Fibroblast of skin of abdomen (primary cell): ENCODE data around the gene PLPP3. TPM values are rescaled to one million over a fixed set of nuclear protein-coding genes. Genes with fewer than 3 reads are reported as not detected.
"Not testable (repeated sequence)": the region's sequence is repeated elsewhere in the genome, so short reads cannot be mapped to it uniquely, and the experiment has no call there.

ENCODE experiments used
- DNase-seq: peaks from one replicate; pipeline ENCODE4 v3.0.0-alpha.2; 2013
- polyA plus RNA-seq, 2 experiments: library from polyadenylated mRNA; unstranded; fragments of 120-200 nt; gene quantifications; one replicate each; pipeline ENCODE4 v1.2.1, GENCODE V29; 2013; ENCODE audit not compliant: insufficient read length in 2 of 2

Gene PLPP3
- 97.7 TPM for polyA plus RNA-seq (2013, experiment 1 of 2; ENCODE audit: insufficient read length)
- 95.6 TPM for polyA plus RNA-seq (2013, experiment 2 of 2; ENCODE audit: insufficient read length)

GRCh38 chr1:56578963-56579875 lies at the start of gene PLPP3:
PLPP3 (minus strand) TSS chr1:56579563; CDS start chr1:56579016, 547 bp downstream.
- peak; percentile 98 for DNase-seq

- DNase-seq, result no peak
Measured at GRCh38 chr1:56627636-56628039, 48.3 kb upstream of the PLPP3 start.

- peak; percentile 40 for DNase-seq
Measured at GRCh38 chr1:56627019-56627635, 47.8 kb upstream of the PLPP3 start.

GRCh38 chr1:56626546-56626945 lies 47.2 kb upstream of the PLPP3 start:
- peak; percentile 57 for DNase-seq

GRCh38 chr1:56625819-56626440 lies 46.6 kb upstream of the PLPP3 start:
- DNase-seq, result no peak

- peak; percentile 50 for DNase-seq
Measured at GRCh38 chr1:56617141-56617540, 37.8 kb upstream of the PLPP3 start.

GRCh38 chr1:56610770-56611169 lies 31.4 kb upstream of the PLPP3 start:
- not testable (repeated sequence) for DNase-seq

- DNase-seq, result not testable (repeated sequence)
Measured at GRCh38 chr1:56610097-56610496, 30.7 kb upstream of the PLPP3 start.

- DNase-seq, result not testable (repeated sequence)
Measured at GRCh38 chr1:56595397-56596191, 16.2 kb upstream of the PLPP3 start.

- DNase-seq, result no peak
Measured at GRCh38 chr1:56591909-56592308, 12.5 kb upstream of the PLPP3 start.

- peak; percentile 42 for DNase-seq
Measured at GRCh38 chr1:56590520-56591011, 11.2 kb upstream of the PLPP3 start.

GRCh38 chr1:56589369-56589768 lies 10.0 kb upstream of the PLPP3 start:
- DNase-seq, result no peak

GRCh38 chr1:56586502-56586901 lies 7.1 kb upstream of the PLPP3 start:
- DNase-seq, result no peak

- DNase-seq, result peak; percentile 22
Measured at GRCh38 chr1:56585985-56586384, 6.6 kb upstream of the PLPP3 start.

GRCh38 chr1:56584910-56585528 lies 5.7 kb upstream of the PLPP3 start:
- DNase-seq, result peak; percentile 69

GRCh38 chr1:56583957-56584468 lies 4.7 kb upstream of the PLPP3 start:
- DNase-seq, result no peak

- no peak for DNase-seq
Measured at GRCh38 chr1:56580771-56581170, 1.4 kb upstream of the PLPP3 start.

- peak; percentile 36 for DNase-seq
Measured at GRCh38 chr1:56578138-56578962, 1.0 kb downstream of the PLPP3 start.

- DNase-seq, result no peak
Measured at GRCh38 chr1:56577406-56578137, 1.8 kb downstream of the PLPP3 start.
